Measurements from ENCODE around the gene PALM. TPM values are rescaled to one million over a fixed set of nuclear protein-coding genes. Genes with fewer than 3 reads are reported as not detected.

PALM gene
- total RNA-seq, 3 donors from 2014 or later, result 16.1 to 61.0 (median 35.1) TPM

DNA sequence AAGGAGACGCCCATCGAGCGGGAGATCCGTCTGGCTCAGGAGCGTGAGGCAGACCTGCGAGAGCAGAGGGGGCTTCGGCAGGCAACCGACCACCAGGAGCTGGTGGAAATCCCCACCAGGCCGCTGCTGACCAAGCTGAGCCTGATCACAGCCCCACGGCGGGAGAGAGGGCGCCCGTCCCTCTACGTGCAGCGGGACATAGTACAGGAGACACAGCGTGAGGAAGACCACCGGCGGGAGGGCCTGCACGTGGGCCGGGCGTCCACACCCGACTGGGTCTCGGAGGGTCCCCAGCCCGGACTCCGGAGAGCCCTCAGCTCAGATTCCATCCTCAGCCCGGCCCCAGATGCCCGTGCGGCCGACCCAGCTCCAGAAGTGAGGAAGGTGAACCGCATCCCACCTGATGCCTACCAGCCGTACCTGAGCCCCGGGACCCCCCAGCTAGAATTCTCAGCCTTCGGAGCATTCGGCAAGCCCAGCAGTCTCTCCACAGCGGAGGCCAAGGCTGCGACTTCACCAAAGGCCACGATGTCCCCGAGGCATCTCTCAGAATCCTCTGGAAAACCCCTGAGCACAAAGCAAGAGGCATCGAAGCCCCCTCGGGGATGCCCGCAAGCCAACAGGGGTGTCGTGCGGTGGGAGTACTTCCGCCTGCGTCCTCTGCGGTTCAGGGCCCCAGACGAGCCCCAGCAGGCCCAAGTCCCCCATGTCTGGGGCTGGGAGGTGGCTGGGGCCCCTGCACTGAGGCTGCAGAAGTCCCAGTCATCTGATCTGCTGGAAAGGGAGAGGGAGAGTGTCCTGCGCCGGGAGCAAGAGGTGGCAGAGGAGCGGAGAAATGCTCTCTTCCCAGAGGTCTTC lies 49.3 kb downstream of the PALM start:
- DNase-seq (ENCODE audit: low spot score in 2 of 2), result no peak
- Histone ChIP-seq H3K4me1 (no peaks in the 10 kb centered on the region), H3K27ac (no peak overlapping the region), H3K4me3 (no peak overlapping the region), H3K36me3 (no peaks in the 10 kb centered on the region), H3K9me3 (peaks cover 10 to 11% of the 10 kb centered on the region in 2 donors), H3K27me3 (no peaks in the 10 kb centered on the region)
- intact Hi-C loops (cut with DNase I; ENCODE audit: low total_unique reads), result loop anchor here (10.0 kb wide), 1 partner anchor 227 kb away; the partner anchor contains the start of gene WDR18
- TF ChIP-seq POLR2AphosphoS5 (IDR thresholded peaks at IDR 0.05) (no peak), POLR2A (IDR thresholded peaks at IDR 0.05) (no peak)
- TF ChIP-seq, protein P1, sequence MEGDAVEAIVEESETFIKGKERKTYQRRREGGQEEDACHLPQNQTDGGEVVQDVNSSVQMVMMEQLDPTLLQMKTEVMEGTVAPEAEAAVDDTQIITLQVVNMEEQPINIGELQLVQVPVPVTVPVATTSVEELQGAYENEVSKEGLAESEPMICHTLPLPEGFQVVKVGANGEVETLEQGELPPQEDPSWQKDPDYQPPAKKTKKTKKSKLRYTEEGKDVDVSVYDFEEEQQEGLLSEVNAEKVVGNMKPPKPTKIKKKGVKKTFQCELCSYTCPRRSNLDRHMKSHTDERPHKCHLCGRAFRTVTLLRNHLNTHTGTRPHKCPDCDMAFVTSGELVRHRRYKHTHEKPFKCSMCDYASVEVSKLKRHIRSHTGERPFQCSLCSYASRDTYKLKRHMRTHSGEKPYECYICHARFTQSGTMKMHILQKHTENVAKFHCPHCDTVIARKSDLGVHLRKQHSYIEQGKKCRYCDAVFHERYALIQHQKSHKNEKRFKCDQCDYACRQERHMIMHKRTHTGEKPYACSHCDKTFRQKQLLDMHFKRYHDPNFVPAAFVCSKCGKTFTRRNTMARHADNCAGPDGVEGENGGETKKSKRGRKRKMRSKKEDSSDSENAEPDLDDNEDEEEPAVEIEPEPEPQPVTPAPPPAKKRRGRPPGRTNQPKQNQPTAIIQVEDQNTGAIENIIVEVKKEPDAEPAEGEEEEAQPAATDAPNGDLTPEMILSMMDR (IDR thresholded peaks at IDR 0.05), result no peak

DNA sequence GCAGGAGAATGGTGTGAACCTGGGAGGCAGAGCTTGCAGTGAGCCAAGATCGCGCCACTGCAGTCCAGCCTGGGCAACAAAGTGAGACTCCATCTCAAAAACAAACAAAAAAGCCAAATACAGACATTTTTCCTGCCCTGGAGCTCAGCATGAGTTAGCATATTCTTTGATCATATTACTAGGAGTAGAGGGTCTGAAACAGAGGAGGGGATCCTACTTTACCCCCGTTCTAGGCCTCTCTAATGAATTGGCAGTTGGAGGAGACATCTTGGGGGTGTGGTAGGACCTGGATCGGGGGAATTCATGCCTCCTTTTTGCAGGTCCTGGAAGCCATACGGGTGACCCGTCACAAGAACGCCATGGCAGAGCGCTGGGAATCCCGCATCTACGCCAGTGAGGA lies 54.4 kb downstream of the PALM start:
- Histone ChIP-seq H3K36me3 (no peaks in the 10 kb centered on the region), H3K27me3 (no peaks in the 10 kb centered on the region), H3K4me1 (no peaks in the 10 kb centered on the region), H3K9me3 (peaks cover 9 to 10% of the 10 kb centered on the region in 2 donors), H3K27ac (no peak overlapping the region), H3K4me3 (no peak overlapping the region)
- TF ChIP-seq, protein P1 (IDR thresholded peaks at IDR 0.05), result no peak
- no peak for TF ChIP-seq POLR2AphosphoS5 (IDR thresholded peaks at IDR 0.05)
- TF ChIP-seq POLR2A (IDR thresholded peaks at IDR 0.05), result no peak
- DNase-seq (ENCODE audit: low spot score in 2 of 2), result no peak
- intact Hi-C loops (cut with DNase I; ENCODE audit: low total_unique reads), result no loop called here

DNA sequence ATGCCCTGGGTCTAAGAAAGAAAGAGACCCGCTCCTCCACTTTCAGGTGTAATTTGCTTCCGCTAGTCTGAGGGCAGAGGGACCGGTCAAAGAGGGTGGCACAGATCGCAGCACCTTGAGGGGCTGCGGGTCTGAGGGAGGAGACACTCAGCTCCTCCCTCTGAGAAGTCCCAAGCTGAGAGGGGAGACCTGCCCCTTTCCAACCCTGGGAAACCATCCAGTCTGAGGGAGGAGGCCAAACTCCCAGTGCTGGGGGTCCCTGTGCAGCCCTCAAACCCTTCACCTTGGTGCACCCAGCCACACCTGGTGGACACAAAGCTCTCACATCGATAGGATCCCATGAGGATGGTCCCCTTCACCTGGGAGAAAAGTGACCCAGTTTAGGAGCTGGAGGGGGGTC lies 55.1 kb downstream of the PALM start:
- no peak overlapping the region for H3K27ac ChIP-seq
- TF ChIP-seq POLR2A (IDR thresholded peaks at IDR 0.05), result no peak
- no peak for TF ChIP-seq POLR2AphosphoS5 (IDR thresholded peaks at IDR 0.05)
- TF ChIP-seq, protein P1 (IDR thresholded peaks at IDR 0.05), result no peak
- no peak overlapping the region for H3K4me3 ChIP-seq
- H3K27me3 ChIP-seq, result no peaks in the 10 kb centered on the region
- intact Hi-C loops (cut with DNase I; ENCODE audit: low total_unique reads), result no loop called here
- H3K36me3 ChIP-seq, result no peaks in the 10 kb centered on the region
- H3K4me1 ChIP-seq, result no peaks in the 10 kb centered on the region
- peaks cover 2 to 3% of the 10 kb centered on the region in 2 donors for H3K9me3 ChIP-seq
- DNase-seq (ENCODE audit: low spot score in 2 of 2), result no peak

DNA sequence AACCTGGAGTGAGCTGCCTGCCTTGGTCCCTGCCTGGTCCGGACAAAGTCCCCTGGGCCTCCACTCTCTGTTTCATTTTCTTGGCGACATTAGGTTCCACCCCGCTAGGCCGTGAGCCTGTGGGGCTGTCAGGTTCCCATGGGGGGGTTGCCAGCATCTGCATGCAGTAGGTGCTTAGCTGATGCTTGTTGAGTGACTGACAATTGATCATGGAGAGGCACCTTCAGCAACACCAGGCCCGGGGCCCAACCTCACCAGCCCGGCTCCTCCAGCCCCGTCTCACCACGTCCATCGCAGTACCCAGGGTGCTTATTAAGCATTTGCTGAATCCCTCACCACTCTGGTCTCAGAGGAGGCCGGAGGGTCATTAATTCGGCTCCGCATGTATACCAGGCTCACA lies 55.6 kb downstream of the PALM start:
- Histone ChIP-seq H3K36me3 (no peaks in the 10 kb centered on the region), H3K4me3 (no peak overlapping the region), H3K27me3 (no peaks in the 10 kb centered on the region), H3K4me1 (no peaks in the 10 kb centered on the region), H3K9me3 (no peaks in the 10 kb centered on the region), H3K27ac (no peak overlapping the region)
- TF ChIP-seq POLR2A (IDR thresholded peaks at IDR 0.05) (no peak), POLR2AphosphoS5 (IDR thresholded peaks at IDR 0.05) (no peak)
- TF ChIP-seq, protein P1 (IDR thresholded peaks at IDR 0.05), result no peak
- intact Hi-C loops (cut with DNase I; ENCODE audit: low total_unique reads), result no loop called here
- no peak for DNase-seq (ENCODE audit: low spot score in 2 of 2)

DNA sequence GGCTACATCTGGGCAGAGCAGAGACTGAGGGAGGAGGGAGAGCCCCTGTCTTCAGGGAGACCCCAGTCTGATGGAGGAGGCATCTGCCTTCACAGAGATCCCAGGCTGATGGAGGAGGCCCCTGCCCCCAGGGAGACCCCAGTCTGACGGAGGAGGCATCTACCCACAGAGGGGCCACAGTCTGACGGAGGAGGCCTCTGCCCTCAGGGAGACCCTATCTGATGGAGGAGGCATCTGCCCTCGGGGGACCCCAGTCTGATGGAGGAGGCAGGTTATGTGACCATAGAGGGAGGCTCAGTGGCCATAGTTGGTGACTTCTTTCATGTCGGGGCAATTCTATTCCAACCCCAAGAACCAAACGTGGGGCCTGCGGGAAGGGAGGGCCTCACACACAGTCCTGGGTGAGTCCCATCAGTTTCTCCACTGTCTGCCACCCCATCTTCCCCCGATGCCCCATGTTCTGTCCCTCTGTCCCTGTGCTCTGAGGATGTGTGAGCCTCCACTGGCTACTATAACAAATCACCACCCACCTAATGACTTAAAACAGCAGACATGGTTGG lies 56.5 kb downstream of the PALM start:
- H3K9me3 ChIP-seq, result no peaks in the 10 kb centered on the region
- no peak overlapping the region for H3K27ac ChIP-seq
- H3K4me3 ChIP-seq, result no peak overlapping the region
- DNase-seq (ENCODE audit: low spot score in 2 of 2), result no peak
- intact Hi-C loops (cut with DNase I; ENCODE audit: low total_unique reads), result loop anchor here (5.0 kb wide), 1 partner anchor 152 kb away; the partner anchor contains the start of gene KISS1R
- H3K4me1 ChIP-seq, result no peaks in the 10 kb centered on the region
- H3K36me3 ChIP-seq, result no peaks in the 10 kb centered on the region
- no peaks in the 10 kb centered on the region for H3K27me3 ChIP-seq
- TF ChIP-seq POLR2A (IDR thresholded peaks at IDR 0.05), result no peak
- TF ChIP-seq, protein P1 (IDR thresholded peaks at IDR 0.05), result no peak
- no peak for TF ChIP-seq POLR2AphosphoS5 (IDR thresholded peaks at IDR 0.05)
